Neutrophil (primary cell): ENCODE data around the gene ARHGEF37.

ENCODE experiments used
- H3K27ac ChIP-seq: fragments of 200-600 bp; sonication (generic); 2 replicates; pipeline ENCODE4 v1.5.1; 2016; ENCODE audit warnings: mild to moderate bottlenecking, moderate library complexity
- H3K27me3 ChIP-seq: fragments of 200-600 bp; sonication (generic); 2 replicates; pipeline ENCODE4 v1.6.0; 2016; ENCODE audit warnings: mild to moderate bottlenecking
- H3K36me3 ChIP-seq: fragments of 200-600 bp; sonication (generic); 2 replicates; pipeline ENCODE4 v1.5.1; 2017
- H3K4me1 ChIP-seq, 2 experiments: fragments of 200-600 bp in 1 of 2; sonication (generic) in 1 of 2; 1 replicate in 1 of 2; 2 replicates in 1 of 2; pipeline versions ENCODE4 v1.5.1 to v1.6.1; 2013 to 2016; ENCODE audit warnings: low read depth in 1 of 2, low read length in 1 of 2, mild to moderate bottlenecking in 1 of 2, moderate library complexity in 1 of 2; ENCODE audit not compliant: control insufficient read depth in 1 of 2, insufficient read depth in 1 of 2
- H3K4me3 ChIP-seq, 2 experiments: fragments of 200-600 bp in 1 of 2; sonication (generic) in 1 of 2; 1 replicate in 1 of 2; 2 replicates in 1 of 2; pipeline ENCODE4 v1.5.1; 2013 to 2016; ENCODE audit warnings: low read depth in 1 of 2, low read length in 1 of 2, mild to moderate bottlenecking in 1 of 2, moderate library complexity in 1 of 2
- H3K9me3 ChIP-seq: fragments of 200-600 bp; sonication (generic); 2 replicates; pipeline ENCODE4 v1.5.1; 2016
- TF ChIP-seq, protein P1 (sequence below): fragments of 200-600 bp; sonication (generic); IDR thresholded peaks from 2 replicates; pipeline ENCODE4 v1.5.1; 2016; ENCODE audit warnings: antibody characterized with exemption

Gene ARHGEF37

DNA sequence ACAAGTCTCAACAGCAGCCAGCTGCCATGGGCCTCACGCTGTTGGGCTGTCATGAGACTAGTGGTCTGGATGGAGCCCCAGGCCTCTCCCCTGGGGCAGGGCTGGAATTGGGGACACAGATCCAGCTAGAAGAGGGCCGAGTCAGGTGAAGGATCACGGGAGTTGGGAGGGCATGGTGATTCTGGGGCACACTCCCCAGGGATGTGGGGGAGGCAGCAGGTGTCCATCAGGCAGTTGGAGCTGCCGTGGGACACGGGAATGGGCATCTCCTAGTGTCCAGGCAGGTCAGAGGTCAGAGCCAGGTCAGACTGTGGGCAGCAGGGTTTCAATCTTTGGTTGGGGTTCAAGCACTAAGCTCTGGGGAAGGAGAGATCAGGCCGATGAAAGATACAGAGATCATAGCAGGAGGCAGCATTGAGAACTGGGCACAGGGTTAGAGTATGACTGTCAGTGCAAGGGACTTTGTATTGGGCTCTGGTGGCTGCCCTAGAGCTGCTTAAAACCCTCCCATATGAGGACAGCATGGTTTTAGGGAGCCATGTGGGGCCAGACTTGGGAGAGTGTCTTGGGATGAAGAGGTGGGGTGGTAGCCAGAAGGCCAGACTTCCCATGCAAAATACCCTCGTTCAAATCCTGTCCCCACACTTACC lies 59.2 kb downstream of the ARHGEF37 start:
- Histone ChIP-seq H3K36me3 (no peaks in the 10 kb centered on the region), H3K27ac (no peak overlapping the region), H3K27me3 (no peaks in the 10 kb centered on the region), H3K4me3 (no peak overlapping the region), H3K9me3 (no peaks in the 10 kb centered on the region), H3K4me1 (no peaks in the 10 kb centered on the region)
- TF ChIP-seq, protein P1, sequence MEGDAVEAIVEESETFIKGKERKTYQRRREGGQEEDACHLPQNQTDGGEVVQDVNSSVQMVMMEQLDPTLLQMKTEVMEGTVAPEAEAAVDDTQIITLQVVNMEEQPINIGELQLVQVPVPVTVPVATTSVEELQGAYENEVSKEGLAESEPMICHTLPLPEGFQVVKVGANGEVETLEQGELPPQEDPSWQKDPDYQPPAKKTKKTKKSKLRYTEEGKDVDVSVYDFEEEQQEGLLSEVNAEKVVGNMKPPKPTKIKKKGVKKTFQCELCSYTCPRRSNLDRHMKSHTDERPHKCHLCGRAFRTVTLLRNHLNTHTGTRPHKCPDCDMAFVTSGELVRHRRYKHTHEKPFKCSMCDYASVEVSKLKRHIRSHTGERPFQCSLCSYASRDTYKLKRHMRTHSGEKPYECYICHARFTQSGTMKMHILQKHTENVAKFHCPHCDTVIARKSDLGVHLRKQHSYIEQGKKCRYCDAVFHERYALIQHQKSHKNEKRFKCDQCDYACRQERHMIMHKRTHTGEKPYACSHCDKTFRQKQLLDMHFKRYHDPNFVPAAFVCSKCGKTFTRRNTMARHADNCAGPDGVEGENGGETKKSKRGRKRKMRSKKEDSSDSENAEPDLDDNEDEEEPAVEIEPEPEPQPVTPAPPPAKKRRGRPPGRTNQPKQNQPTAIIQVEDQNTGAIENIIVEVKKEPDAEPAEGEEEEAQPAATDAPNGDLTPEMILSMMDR = no peak

DNA sequence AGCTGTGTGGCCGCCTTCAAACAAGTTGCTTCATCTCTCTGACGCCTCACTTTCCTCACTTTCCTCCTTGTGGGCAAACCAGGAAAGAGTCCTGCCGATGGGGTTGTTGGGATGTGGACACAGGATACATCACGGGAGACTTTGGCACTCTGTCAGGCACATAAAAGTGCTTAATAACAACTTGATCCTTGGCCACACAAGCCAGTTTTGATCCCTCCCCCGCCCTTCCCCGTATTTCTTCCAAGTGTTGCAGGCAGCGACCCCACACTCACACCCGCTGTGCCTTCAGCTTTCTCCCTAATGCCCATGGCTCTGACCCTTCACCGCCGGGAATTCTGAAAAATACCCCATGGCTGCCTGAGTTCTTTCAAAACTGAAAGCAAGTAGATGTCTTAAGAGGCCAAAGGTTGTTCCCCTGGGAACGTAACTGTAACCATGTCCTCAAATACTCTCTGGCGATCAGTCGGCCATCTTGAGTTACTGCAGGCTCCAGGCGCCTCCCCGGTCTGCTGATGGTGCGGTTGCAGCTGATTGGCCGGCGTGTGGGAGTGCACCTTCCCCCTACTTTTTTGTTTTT lies 59.8 kb downstream of the ARHGEF37 start:
- Histone ChIP-seq H3K4me3 (no peak overlapping the region), H3K36me3 (no peaks in the 10 kb centered on the region), H3K9me3 (no peaks in the 10 kb centered on the region), H3K27me3 (no peaks in the 10 kb centered on the region), H3K4me1 (no peaks in the 10 kb centered on the region), H3K27ac (no peak overlapping the region)
- TF ChIP-seq, protein P1 = no peak

DNA sequence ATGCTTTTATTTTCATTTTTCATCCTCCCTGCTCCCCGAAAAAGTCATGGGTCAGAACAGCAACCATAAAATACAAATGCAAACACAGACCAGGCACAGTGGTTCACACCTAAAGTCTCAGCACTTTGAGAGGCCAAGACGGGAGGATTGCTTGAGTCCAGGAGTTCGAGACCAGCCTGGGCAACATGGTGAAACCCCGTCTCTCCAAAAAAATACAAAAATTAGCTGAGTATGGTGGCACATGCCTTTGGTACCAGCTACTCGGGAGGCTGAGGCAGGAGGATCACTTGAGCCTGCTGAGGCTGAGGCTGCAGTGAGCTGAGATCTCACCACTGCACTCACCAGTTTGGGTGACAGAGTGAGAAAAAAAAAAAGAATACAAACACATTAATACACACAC lies 60.3 kb downstream of the ARHGEF37 start:
- TF ChIP-seq, protein P1 = no peak
- Histone ChIP-seq H3K4me3 (no peak overlapping the region), H3K9me3 (no peaks in the 10 kb centered on the region)

DNA sequence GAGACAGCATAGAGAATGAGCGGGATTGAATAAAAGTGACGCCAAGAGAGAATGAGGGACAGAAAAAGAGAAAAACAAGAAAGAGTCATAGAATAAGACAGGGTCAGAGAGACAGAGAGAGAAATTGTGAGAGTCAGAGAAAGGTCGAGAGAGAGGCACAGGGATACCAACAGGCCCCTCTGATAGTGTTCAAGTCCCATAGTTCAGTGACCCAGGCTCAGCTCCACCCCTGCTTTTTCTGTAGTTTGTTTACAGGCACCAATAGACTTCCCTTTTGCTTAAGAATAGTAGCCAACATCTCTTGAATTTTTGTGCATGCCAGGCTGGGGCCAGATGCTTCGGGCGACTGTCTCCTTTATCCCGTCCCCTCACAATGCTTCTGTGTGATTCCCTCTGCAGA lies 62.5 kb downstream of the ARHGEF37 start:
- Histone ChIP-seq H3K27ac (no peak overlapping the region), H3K4me3 (no peak overlapping the region), H3K4me1 (no peaks in the 10 kb centered on the region), H3K9me3 (no peaks in the 10 kb centered on the region), H3K27me3 (no peaks in the 10 kb centered on the region), H3K36me3 (no peaks in the 10 kb centered on the region)
- TF ChIP-seq, protein P1 = no peak

More for the DNA sequence above, 60.3 kb downstream of the ARHGEF37 start:
- Histone ChIP-seq H3K4me1 (no peaks in the 10 kb centered on the region), H3K27ac (no peak overlapping the region), H3K27me3 (no peaks in the 10 kb centered on the region), H3K36me3 (no peaks in the 10 kb centered on the region)

DNA sequence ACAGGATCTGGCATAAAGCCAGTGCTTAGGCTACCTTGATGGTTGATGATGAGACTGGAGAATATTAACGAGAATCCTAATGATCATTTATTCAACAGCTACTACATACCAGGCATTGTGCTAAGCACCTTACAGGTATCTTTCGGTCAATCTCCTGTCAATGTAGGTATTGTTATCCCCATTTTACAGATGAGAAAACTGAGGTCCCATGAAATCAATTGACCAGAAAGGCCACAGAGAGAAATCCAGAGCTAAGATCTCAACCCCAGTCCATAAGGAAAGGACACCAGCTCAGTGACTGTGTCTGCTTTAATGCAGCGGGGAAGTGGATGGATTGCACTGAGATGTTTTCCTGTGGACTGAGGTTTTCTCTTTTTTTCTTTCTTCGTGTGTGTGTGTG lies 63.3 kb downstream of the ARHGEF37 start:
- TF ChIP-seq, protein P1 = no peak
- Histone ChIP-seq H3K27me3 (no peaks in the 10 kb centered on the region), H3K36me3 (no peaks in the 10 kb centered on the region), H3K4me1 (no peaks in the 10 kb centered on the region), H3K9me3 (no peaks in the 10 kb centered on the region), H3K27ac (no peak overlapping the region), H3K4me3 (no peak overlapping the region)
